GM11168 (cell line): ENCODE results near the gene SYMPK.
"Not testable (repeated sequence)": the region's sequence is repeated elsewhere in the genome, so short reads cannot be mapped to it uniquely, and the experiment has no call there.

Source experiments
- in situ Hi-C: fragments of 300-500 bp; cut with MboI; formaldehyde crosslinking; loops from one replicate; pipeline ENCODE4 v1.12.0; 2022; ENCODE audit warnings: low sequenced_read_pairs; ENCODE audit not compliant: unreplicated experiment

Gene SYMPK

GRCh38 chr19:45872095-45872919, 9.4 kb upstream of the SYMPK start:
- in situ Hi-C loops, result no loop called here

- in situ Hi-C loops, result no loop called here
Measured at GRCh38 chr19:45870798-45871197, 7.9 kb upstream of the SYMPK start.

- in situ Hi-C loops, result not testable (repeated sequence)
Measured at GRCh38 chr19:45867241-45867640, 4.3 kb upstream of the SYMPK start.

- in situ Hi-C loops, result no loop called here
Measured at GRCh38 chr19:45866400-45867176, 3.6 kb upstream of the SYMPK start.

GRCh38 chr19:45865269-45865948, 2.5 kb upstream of the SYMPK start:
- in situ Hi-C loops, result no loop called here

- in situ Hi-C loops, result no loop called here
Measured at GRCh38 chr19:45864629-45865082, 1.7 kb upstream of the SYMPK start.

- in situ Hi-C loops, result no loop called here
Measured at GRCh38 chr19:45863840-45864628, 1.1 kb upstream of the SYMPK start, which contains the start of gene FOXA3. Gene FOXA3, plus strand, starts transcription at chr19:45864326. Its CDS starts 131 bp downstream, at chr19:45864457.

- in situ Hi-C loops, result no loop called here
Measured at GRCh38 chr19:45863335-45863839, 440 bp upstream of the SYMPK start.

GRCh38 chr19:45862271-45862563, 730 bp downstream of the SYMPK start:
- in situ Hi-C loops, result no loop called here

- in situ Hi-C loops, result no loop called here
Measured at GRCh38 chr19:45860359-45861259, 2.3 kb downstream of the SYMPK start.

- in situ Hi-C loops, result no loop called here
Measured at GRCh38 chr19:45854167-45854778, 8.7 kb downstream of the SYMPK start.

GRCh38 chr19:45852983-45853382, 10.0 kb downstream of the SYMPK start:
- in situ Hi-C loops, result no loop called here

GRCh38 chr19:45852145-45852750, 10.7 kb downstream of the SYMPK start:
- in situ Hi-C loops, result no loop called here

GRCh38 chr19:45848922-45849321, 14.0 kb downstream of the SYMPK start:
- in situ Hi-C loops, result no loop called here

GRCh38 chr19:45847663-45848062, 15.3 kb downstream of the SYMPK start:
- in situ Hi-C loops, result no loop called here

GRCh38 chr19:45842198-45842597, 20.7 kb downstream of the SYMPK start:
- in situ Hi-C loops, result no loop called here

GRCh38 chr19:45834970-45835369, 28.0 kb downstream of the SYMPK start:
- in situ Hi-C loops, result no loop called here

- in situ Hi-C loops, result no loop called here
Measured at GRCh38 chr19:45828945-45829344, 34.0 kb downstream of the SYMPK start.
